Transverse colon (tissue), 4 donors: ENCODE results near the gene PROX1.

Source experiments
- POLR2AphosphoS5 ChIP-seq, 3 donors: sonication (generic); formaldehyde crosslinking; IDR thresholded peaks; one replicate each; pipeline ENCODE4 v1.6.1; 2016; ENCODE audit warnings: antibody characterized with exemption in 3 of 3
- TF ChIP-seq, protein P1 (sequence below), 5 experiments: fragments of 200-600 bp in 3 of 5; fragments of 450-650 bp in 2 of 5; sonication (generic) in 3 of 5; IDR thresholded peaks; 1 replicate in 2 of 5; 2 replicates in 3 of 5; pipeline ENCODE4 v1.5.1; 2016 to 2017; ENCODE audit warnings: antibody characterized with exemption in 5 of 5, inconsistent platforms in 3 of 5, mild to moderate bottlenecking in 2 of 5, moderate library complexity in 1 of 5

DNA sequence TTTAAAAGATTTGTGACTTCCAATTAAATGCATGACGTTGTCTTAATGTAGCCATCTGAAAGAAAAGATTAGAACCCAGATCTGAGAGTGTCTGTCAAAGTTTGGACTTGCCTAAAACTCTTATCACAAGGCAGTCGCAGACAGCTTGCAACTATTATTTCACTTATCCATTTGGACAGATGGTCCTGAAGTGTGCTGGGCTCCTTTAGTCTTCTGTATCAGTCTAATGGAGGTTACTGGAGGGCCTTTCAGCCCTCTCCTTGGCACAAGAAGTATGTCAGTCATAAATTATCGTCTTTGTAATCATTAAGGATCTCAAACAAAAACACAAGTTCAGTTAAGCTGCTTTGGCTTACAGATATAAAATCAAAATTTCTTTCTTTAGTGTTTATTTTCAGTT, 15.5 kb downstream of the PROX1 start:
- TF ChIP-seq, protein P1, sequence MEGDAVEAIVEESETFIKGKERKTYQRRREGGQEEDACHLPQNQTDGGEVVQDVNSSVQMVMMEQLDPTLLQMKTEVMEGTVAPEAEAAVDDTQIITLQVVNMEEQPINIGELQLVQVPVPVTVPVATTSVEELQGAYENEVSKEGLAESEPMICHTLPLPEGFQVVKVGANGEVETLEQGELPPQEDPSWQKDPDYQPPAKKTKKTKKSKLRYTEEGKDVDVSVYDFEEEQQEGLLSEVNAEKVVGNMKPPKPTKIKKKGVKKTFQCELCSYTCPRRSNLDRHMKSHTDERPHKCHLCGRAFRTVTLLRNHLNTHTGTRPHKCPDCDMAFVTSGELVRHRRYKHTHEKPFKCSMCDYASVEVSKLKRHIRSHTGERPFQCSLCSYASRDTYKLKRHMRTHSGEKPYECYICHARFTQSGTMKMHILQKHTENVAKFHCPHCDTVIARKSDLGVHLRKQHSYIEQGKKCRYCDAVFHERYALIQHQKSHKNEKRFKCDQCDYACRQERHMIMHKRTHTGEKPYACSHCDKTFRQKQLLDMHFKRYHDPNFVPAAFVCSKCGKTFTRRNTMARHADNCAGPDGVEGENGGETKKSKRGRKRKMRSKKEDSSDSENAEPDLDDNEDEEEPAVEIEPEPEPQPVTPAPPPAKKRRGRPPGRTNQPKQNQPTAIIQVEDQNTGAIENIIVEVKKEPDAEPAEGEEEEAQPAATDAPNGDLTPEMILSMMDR (IDR thresholded peaks at IDR 0.05) = no peak
- TF ChIP-seq POLR2AphosphoS5 (IDR thresholded peaks at IDR 0.05) = no peak
